SK-N-SH (cell line): ENCODE results near the gene PRKX.

ENCODE experiments used
- EZH2phosphoT487 ChIP-seq: fragments of 200-600 bp; sonication (generic); IDR thresholded peaks from 2 replicates; pipeline ENCODE4 v1.6.1; 2017; ENCODE audit warnings: low read depth, mixed run types, mild to moderate bottlenecking, antibody characterized with exemption, moderate library complexity, borderline replicate concordance
- RFX5 ChIP-seq: IDR thresholded peaks from 2 replicates; pipeline ENCODE4 v1.6.1; 2012; ENCODE audit warnings: mild to moderate bottlenecking, improper control_type of control experiment, low read length
- SIN3A ChIP-seq: IDR thresholded peaks from 2 replicates; pipeline ENCODE4 v1.6.1; 2012; ENCODE audit warnings: low read depth, mild to moderate bottlenecking, low read length, moderate library complexity, borderline replicate concordance
- TAF1 ChIP-seq: IDR thresholded peaks from 2 replicates; pipeline ENCODE4 v1.6.1; 2012; ENCODE audit warnings: low read depth, mild to moderate bottlenecking, low read length, moderate library complexity, borderline replicate concordance
- YY1 ChIP-seq: IDR thresholded peaks from 2 replicates; pipeline ENCODE4 v1.4.0; 2012; ENCODE audit warnings: low read depth, mild to moderate bottlenecking
- TF ChIP-seq, protein P1 (sequence below): fragments of 200-600 bp; sonication (generic); IDR thresholded peaks from 2 replicates; pipeline ENCODE4 v1.6.1; 2017; ENCODE audit warnings: antibody characterized with exemption, mild to moderate bottlenecking, moderate library complexity
- TF ChIP-seq, protein P2 (sequence below): fragments of 150-350 bp; IDR thresholded peaks from 2 replicates; pipeline ENCODE4 v1.6.1; 2017; ENCODE audit warnings: antibody characterized with exemption, low read length, low read depth, borderline replicate concordance
- TF ChIP-seq, protein P3 (sequence below): IDR thresholded peaks from 2 replicates; pipeline ENCODE4 v1.4.0; 2012; ENCODE audit warnings: low read depth

GRCh38 chrX:3706481-3706880, 7.0 kb downstream of the PRKX start:
- TF ChIP-seq RFX5 (no peak), TAF1 (no peak), YY1 (no peak), SIN3A (no peak), EZH2phosphoT487 (no peak)
- TF ChIP-seq, protein P1, sequence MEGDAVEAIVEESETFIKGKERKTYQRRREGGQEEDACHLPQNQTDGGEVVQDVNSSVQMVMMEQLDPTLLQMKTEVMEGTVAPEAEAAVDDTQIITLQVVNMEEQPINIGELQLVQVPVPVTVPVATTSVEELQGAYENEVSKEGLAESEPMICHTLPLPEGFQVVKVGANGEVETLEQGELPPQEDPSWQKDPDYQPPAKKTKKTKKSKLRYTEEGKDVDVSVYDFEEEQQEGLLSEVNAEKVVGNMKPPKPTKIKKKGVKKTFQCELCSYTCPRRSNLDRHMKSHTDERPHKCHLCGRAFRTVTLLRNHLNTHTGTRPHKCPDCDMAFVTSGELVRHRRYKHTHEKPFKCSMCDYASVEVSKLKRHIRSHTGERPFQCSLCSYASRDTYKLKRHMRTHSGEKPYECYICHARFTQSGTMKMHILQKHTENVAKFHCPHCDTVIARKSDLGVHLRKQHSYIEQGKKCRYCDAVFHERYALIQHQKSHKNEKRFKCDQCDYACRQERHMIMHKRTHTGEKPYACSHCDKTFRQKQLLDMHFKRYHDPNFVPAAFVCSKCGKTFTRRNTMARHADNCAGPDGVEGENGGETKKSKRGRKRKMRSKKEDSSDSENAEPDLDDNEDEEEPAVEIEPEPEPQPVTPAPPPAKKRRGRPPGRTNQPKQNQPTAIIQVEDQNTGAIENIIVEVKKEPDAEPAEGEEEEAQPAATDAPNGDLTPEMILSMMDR = no peak
- TF ChIP-seq, protein P2, sequence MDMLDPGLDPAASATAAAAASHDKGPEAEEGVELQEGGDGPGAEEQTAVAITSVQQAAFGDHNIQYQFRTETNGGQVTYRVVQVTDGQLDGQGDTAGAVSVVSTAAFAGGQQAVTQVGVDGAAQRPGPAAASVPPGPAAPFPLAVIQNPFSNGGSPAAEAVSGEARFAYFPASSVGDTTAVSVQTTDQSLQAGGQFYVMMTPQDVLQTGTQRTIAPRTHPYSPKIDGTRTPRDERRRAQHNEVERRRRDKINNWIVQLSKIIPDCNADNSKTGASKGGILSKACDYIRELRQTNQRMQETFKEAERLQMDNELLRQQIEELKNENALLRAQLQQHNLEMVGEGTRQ = no peak
- TF ChIP-seq, protein P3, sequence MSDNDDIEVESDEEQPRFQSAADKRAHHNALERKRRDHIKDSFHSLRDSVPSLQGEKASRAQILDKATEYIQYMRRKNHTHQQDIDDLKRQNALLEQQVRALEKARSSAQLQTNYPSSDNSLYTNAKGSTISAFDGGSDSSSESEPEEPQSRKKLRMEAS = no peak
